T47D (cell line): ENCODE data around the gene PARD3.

Experiments
- DNase-seq, 2 experiments: peaks; one replicate each; pipeline versions ENCODE4 v3.0.0 to v3.0.0-alpha.2; 2011 to 2012; ENCODE audit warnings: low read depth in 1 of 2, low spot score in 1 of 2
- JUND ChIP-seq: IDR thresholded peaks from 2 replicates; pipeline ENCODE4 v1.6.1; 2012; ENCODE audit warnings: low read depth
- in situ Hi-C: cut with HindIII; loops from 2 replicates; pipeline ENCODE4 v1.10.0; 2016; ENCODE audit warnings: low sequenced_read_pairs, low pct_unique_long_range_greater_than_20kb

PARD3 gene

DNA sequence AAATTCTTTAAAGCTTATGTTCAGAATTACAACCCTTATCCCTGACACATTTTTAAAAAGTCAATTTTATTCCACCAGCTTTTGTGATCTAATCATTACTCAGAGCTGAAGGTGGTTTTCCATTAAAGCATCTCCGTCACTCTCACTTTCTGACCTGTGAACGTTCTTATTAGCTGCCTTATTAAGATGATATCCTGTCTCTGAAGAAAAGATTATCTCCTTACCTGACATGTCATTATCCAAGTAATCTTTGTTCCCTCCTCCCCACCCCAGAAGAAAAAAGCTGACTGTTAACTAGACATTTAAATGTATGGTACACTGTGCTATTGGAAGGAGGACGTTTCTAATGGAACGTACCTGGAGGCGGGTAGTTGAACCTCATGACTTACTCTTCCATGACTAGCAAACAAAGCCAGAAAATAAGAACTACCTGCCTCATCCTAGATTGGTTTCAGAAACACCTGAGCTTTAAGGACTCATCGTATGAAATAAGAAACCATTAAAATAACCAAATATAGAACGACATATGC lies 708.7 kb downstream of the PARD3 start:
- DNase-seq: no peak
- in situ Hi-C loops: no loop called here
- no peak for TF ChIP-seq JUND

GRCh38 chr10:34104829-34105572 lies 710.1 kb downstream of the PARD3 start:
- TF ChIP-seq JUND: no peak
- DNase-seq: no peak
- in situ Hi-C loops: no loop called here

DNA sequence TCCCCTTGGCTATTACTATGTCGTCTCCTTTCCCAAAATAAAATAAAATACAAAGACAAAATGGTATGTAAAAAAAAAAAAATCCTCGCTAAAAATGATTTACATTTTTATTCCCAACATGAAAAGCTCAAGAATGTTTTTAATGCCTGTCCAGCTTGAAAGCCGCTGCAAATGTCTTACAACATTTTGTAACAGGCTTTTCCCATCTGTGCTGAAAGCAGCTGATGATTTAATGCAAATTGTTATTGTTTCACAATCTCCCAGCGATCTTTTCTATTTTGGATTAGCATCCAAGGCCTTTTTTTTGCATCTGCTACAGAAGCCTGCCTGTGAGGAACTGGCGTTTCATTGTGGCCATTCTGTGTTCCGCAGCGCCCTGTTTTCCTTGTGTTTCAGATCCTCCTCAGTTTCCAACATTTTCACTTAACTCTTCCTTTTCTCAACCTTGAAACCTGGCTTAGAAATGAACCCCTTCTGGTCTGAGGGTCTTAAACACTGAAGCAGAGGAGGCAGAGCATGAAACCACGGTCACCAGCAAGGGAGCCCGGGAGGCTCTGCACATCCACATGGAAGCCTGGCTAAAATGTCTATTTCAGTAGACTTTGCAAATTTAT lies 712.1 kb downstream of the PARD3 start:
- DNase-seq: no peak
- in situ Hi-C loops: no loop called here
- no peak for TF ChIP-seq JUND

- no peak for TF ChIP-seq JUND
- DNase-seq: no peak
- in situ Hi-C loops: no loop called here
Measured at GRCh38 chr10:34102237-34102673, 712.8 kb downstream of the PARD3 start.

- DNase-seq: no peak
- TF ChIP-seq JUND: no peak
- in situ Hi-C loops: no loop called here
Measured at GRCh38 chr10:34101001-34101400, 714.1 kb downstream of the PARD3 start.

DNA sequence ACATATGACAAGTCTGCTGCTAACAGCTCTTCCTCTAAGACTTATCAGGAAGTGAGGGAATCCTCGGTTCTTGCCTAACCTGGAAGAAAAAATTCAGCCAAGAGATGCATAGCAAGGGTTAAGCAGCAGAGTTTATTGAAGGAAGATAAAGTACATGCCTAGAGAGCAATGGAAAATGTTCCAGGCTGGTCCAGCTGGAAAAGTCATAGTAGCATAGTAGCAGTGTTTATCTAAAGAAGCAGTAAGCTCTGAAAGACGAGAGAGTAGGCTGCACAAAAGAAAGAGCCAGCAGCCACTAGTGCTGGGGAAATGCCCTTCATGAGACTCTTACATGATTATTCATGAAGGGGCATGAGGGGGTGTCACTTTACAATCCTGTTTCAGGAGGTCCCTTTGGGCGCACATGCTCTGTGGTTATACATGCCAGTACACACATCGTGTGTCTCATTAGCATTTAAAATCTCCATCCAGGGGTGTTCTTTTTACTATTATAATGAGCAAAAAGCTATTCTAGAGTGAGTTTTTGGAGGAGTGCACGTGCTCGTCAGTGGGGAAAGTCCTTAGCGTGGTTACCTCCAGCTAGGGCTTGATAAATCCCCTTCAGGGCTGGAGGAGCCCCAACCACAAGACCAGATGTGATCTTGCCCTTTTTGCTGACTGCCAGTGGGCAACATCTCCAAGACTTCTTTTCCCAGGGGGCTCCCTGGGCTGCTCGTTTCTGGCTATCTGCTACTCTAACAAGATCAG lies 716.1 kb downstream of the PARD3 start:
- no peak for DNase-seq
- no peak for TF ChIP-seq JUND
- in situ Hi-C loops: no loop called here

GRCh38 chr10:34097682-34098081 lies 717.4 kb downstream of the PARD3 start:
- TF ChIP-seq JUND: no peak
- in situ Hi-C loops: no loop called here
- no peak for DNase-seq

- no peak for TF ChIP-seq JUND
- DNase-seq: no peak
- in situ Hi-C loops: no loop called here
Measured at GRCh38 chr10:34094961-34095360, 720.1 kb downstream of the PARD3 start.

- TF ChIP-seq JUND: no peak
- in situ Hi-C loops: no loop called here
- DNase-seq: no peak
Measured at GRCh38 chr10:34094146-34094696, 720.9 kb downstream of the PARD3 start.

DNA sequence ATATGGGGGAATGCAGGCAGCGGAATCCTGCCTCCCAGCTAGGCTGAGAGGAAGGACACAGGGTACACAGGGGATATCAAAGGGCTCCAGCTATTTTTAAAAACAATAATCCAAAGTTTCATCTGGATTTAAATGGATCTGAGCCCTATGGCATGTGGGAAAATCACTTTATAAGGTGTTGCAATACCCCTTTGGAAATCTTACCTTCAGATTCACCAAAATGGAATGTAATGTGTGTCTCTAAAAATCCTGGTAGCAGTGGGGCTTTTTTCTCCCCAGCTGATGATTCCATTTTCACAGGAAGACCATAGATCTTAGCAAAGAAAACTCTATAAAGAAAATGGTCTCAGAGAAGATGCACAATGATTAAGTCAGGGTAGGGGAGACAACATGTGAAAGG lies 722.2 kb downstream of the PARD3 start:
- in situ Hi-C loops: no loop called here
- DNase-seq: no peak
- TF ChIP-seq JUND: no peak

DNA sequence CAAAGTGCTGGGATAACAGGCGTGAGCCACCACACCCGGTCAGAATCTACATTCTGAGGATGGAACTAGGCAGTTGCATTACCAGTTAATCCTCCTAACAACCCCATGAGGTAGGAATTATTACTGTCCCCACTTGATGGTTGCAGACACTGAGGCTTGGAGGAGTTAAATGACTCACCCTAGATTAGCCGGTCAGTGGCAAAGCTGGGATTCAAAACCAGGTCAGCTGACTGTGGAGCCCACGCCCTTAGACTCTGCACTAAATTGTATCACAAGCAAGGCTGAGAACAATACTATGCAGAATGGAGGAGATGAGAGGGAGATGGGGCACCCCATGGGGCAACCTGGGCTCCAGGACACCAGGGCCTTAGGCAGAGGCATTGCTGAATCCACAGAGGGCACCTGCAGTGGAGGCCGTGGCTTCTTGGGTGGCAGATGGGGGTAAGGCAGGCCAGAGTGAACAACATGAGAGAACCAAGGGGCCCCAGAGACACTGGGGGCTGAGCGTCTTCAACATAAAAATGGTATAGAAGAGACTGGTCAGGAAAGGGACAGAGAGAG lies 723.4 kb downstream of the PARD3 start:
- no peak for TF ChIP-seq JUND
- DNase-seq: no peak
- in situ Hi-C loops: no loop called here

- in situ Hi-C loops: no loop called here
- DNase-seq: no peak
- no peak for TF ChIP-seq JUND
Measured at GRCh38 chr10:34089253-34089652, 725.8 kb downstream of the PARD3 start.
